ENCODE data around the gene KLHDC7B.
"Not testable (repeated sequence)": the region's sequence is repeated elsewhere in the genome, so short reads cannot be mapped to it uniquely, and the experiment has no call there.

KLHDC7B gene

GRCh38 chr22:50536226-50536625 lies 9.5 kb upstream of the KLHDC7B start:
- TF ChIP-seq, protein P1, sequence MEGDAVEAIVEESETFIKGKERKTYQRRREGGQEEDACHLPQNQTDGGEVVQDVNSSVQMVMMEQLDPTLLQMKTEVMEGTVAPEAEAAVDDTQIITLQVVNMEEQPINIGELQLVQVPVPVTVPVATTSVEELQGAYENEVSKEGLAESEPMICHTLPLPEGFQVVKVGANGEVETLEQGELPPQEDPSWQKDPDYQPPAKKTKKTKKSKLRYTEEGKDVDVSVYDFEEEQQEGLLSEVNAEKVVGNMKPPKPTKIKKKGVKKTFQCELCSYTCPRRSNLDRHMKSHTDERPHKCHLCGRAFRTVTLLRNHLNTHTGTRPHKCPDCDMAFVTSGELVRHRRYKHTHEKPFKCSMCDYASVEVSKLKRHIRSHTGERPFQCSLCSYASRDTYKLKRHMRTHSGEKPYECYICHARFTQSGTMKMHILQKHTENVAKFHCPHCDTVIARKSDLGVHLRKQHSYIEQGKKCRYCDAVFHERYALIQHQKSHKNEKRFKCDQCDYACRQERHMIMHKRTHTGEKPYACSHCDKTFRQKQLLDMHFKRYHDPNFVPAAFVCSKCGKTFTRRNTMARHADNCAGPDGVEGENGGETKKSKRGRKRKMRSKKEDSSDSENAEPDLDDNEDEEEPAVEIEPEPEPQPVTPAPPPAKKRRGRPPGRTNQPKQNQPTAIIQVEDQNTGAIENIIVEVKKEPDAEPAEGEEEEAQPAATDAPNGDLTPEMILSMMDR (IDR thresholded peaks at IDR 0.05; ENCODE audit: low read length, missing control alignments), result no peak
- H3K4me3 ChIP-seq (replicated peaks; ENCODE audit: low read depth, low read length), result no peak overlapping the region
- DNase-seq (ENCODE audit: low read depth), result no peak

DNA sequence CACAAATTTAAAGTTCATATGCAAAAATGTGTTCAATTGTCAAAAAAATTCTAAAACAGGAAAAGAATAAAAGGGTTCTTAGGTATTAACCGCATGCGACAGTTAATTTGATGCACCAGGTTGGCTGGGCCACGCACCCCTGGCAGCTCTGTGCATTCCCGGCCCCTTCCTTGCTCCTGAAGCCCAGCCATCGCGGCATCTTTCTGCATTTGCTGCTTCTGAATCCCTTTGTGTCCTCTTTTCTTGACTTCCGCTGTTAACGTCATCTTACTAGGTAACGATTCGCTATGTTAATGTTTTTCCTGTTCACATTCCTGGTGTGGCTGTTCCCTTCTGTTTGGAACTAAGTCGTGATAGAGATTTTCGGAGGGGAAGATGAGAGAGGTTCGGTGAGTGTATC lies 7.9 kb upstream of the KLHDC7B start:
- TF ChIP-seq, protein P1 (IDR thresholded peaks at IDR 0.05; ENCODE audit: low read length, missing control alignments), result no peak
- H3K4me3 ChIP-seq (replicated peaks; ENCODE audit: low read depth, low read length), result no peak overlapping the region
- DNase-seq (ENCODE audit: low read depth), result no peak

DNA sequence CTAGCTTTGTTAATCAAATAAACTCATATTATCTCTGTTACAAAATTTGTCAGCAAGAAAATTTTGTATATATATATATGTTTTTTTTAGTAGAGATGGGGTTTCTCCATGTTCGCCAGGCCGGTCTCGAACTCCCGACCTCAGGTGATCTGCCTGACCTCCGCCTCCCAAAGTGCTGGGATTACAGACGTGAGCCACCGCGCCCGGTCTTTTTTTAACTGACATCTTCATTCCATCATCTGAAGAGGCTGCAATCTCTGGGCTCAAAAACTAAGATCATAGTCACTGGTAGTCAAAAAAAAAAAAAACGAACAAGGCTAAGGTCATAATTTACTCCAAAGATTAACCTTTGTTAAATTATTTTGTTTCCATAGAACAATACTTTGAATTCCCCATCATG lies 5.3 kb upstream of the KLHDC7B start:
- TF ChIP-seq, protein P1 (IDR thresholded peaks at IDR 0.05; ENCODE audit: low read length, missing control alignments), result no peak
- H3K4me3 ChIP-seq (replicated peaks; ENCODE audit: low read depth, low read length), result no peak overlapping the region
- no peak for DNase-seq (ENCODE audit: low read depth)

GRCh38 chr22:50541667-50542026 lies 4.1 kb upstream of the KLHDC7B start:
- not testable (repeated sequence) for H3K4me3 ChIP-seq (replicated peaks; ENCODE audit: low read depth, low read length)
- peak; percentile 87 for DNase-seq (ENCODE audit: low read depth)

DNA sequence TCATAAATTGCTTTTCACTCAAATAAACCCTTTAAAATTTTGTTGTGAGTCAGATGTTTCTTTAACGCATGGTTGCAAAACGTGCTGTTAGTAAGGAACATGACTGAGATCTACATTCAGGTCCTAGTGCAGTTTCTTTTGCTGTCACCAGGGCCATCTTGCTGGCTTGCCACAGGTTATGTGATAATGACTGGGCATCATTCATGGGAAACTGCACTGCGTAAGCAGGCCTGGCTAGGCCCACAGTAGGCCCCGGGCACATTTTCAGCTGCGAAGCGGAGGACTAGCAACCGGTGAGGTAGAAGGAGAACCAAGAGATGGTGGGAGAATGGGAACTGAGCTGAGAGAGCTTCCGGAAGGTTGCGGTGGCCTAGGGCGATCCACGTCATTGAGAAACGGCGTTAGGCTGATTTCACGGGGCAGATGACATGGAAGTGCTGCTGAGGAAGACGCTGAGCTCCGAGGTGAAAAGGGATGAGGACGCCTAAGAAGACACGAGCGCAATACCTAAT lies 3.2 kb upstream of the KLHDC7B start:
- no peak for DNase-seq (ENCODE audit: low read depth)
- no peak overlapping the region for H3K4me3 ChIP-seq (replicated peaks; ENCODE audit: low read depth, low read length)
- TF ChIP-seq, protein P1 (IDR thresholded peaks at IDR 0.05; ENCODE audit: low read length, missing control alignments), result no peak

GRCh38 chr22:50544078-50544745 lies 1.5 kb upstream of the KLHDC7B start:
- peak; percentile 65 for DNase-seq (ENCODE audit: low read depth)
- TF ChIP-seq, protein P1 (IDR thresholded peaks at IDR 0.05; ENCODE audit: low read length, missing control alignments), result peak; percentile 51
- H3K4me3 ChIP-seq (replicated peaks; ENCODE audit: low read depth, low read length), result peak overlapping the region; percentile 22

- H3K4me3 ChIP-seq (replicated peaks; ENCODE audit: low read depth, low read length), result no peak overlapping the region
- DNase-seq (ENCODE audit: low read depth), result no peak
- TF ChIP-seq, protein P1 (IDR thresholded peaks at IDR 0.05; ENCODE audit: low read length, missing control alignments), result no peak
Observed at GRCh38 chr22:50544746-50545253, 899 bp upstream of the KLHDC7B start.
